Left forelimb (tissue), 1 donor: Measurements from ENCODE around the gene CDK13.
A peak's percentile ranks its signal among the peaks of the same experiment; 100 is the strongest.
"Not testable (repeated sequence)": the region's sequence is repeated elsewhere in the genome, so short reads cannot be mapped to it uniquely, and the experiment has no call there.

Source experiments
- DNase-seq: peaks from one replicate; pipeline ENCODE4 v3.0.0-alpha.2; 2018; ENCODE audit warnings: low spot score

Gene CDK13

GRCh38 chr7:40097728-40098127 lies 147.7 kb downstream of the CDK13 start:
- no peak for DNase-seq

GRCh38 chr7:40098810-40099209 lies 148.8 kb downstream of the CDK13 start:
- no peak for DNase-seq

GRCh38 chr7:40099837-40100236 lies 149.8 kb downstream of the CDK13 start:
- DNase-seq, result no peak

- no peak for DNase-seq
Observed at GRCh38 chr7:40101201-40101600, 151.1 kb downstream of the CDK13 start.

- DNase-seq, result no peak
Observed at GRCh38 chr7:40102897-40103296, 152.8 kb downstream of the CDK13 start.

GRCh38 chr7:40105879-40106473 lies 155.9 kb downstream of the CDK13 start:
- DNase-seq, result no peak

GRCh38 chr7:40115936-40116335 lies 165.9 kb downstream of the CDK13 start:
- DNase-seq, result no peak

GRCh38 chr7:40117199-40117598 lies 167.1 kb downstream of the CDK13 start:
- not testable (repeated sequence) for DNase-seq

- DNase-seq, result not testable (repeated sequence)
Observed at GRCh38 chr7:40118201-40118600, 168.1 kb downstream of the CDK13 start.

- DNase-seq, result no peak
Observed at GRCh38 chr7:40120020-40120419, 170.0 kb downstream of the CDK13 start.

GRCh38 chr7:40122100-40122939 lies 172.3 kb downstream of the CDK13 start:
- not testable (repeated sequence) for DNase-seq

- no peak for DNase-seq
Observed at GRCh38 chr7:40122940-40123254, 172.8 kb downstream of the CDK13 start.

GRCh38 chr7:40133561-40134427 lies 183.7 kb downstream of the CDK13 start:
- no peak for DNase-seq

- peak; percentile 91 for DNase-seq
Observed at GRCh38 chr7:40134428-40135316, 184.6 kb downstream of the CDK13 start, which contains the start of the genes MPLKIP and SUGCT. MPLKIP (minus strand) TSS chr7:40134622; CDS start chr7:40134567, 55 bp downstream. SUGCT (plus strand) TSS chr7:40135005.

GRCh38 chr7:40135317-40135610 lies 185.2 kb downstream of the CDK13 start:
- no peak for DNase-seq

- DNase-seq, result no peak
Observed at GRCh38 chr7:40137563-40137962, 187.5 kb downstream of the CDK13 start.

- no peak for DNase-seq
Observed at GRCh38 chr7:40138973-40139372, 188.9 kb downstream of the CDK13 start.

GRCh38 chr7:40139891-40140290 lies 189.8 kb downstream of the CDK13 start:
- DNase-seq, result not testable (repeated sequence)

- DNase-seq, result not testable (repeated sequence)
Observed at GRCh38 chr7:40141916-40142315, 191.9 kb downstream of the CDK13 start.

- DNase-seq, result not testable (repeated sequence)
Observed at GRCh38 chr7:40145596-40146130, 195.6 kb downstream of the CDK13 start.
